Measurements from ENCODE around the gene KCNJ6.

KCNJ6 gene

GRCh38 chr21:37620401-37620800 is 295.9 kb downstream of the KCNJ6 start (continued):
- TF ChIP-seq ZFP30 (CRISPR knock-in tag; IDR thresholded peaks at IDR 0.05) (no peak), OSR1 (CRISPR knock-in tag; IDR thresholded peaks at IDR 0.05) (no peak), ZNF8 (CRISPR knock-in tag; IDR thresholded peaks at IDR 0.05) (no peak), GLIS3 (CRISPR knock-in tag; IDR thresholded peaks at IDR 0.05) (no peak)
- TF ChIP-seq, protein P1, sequence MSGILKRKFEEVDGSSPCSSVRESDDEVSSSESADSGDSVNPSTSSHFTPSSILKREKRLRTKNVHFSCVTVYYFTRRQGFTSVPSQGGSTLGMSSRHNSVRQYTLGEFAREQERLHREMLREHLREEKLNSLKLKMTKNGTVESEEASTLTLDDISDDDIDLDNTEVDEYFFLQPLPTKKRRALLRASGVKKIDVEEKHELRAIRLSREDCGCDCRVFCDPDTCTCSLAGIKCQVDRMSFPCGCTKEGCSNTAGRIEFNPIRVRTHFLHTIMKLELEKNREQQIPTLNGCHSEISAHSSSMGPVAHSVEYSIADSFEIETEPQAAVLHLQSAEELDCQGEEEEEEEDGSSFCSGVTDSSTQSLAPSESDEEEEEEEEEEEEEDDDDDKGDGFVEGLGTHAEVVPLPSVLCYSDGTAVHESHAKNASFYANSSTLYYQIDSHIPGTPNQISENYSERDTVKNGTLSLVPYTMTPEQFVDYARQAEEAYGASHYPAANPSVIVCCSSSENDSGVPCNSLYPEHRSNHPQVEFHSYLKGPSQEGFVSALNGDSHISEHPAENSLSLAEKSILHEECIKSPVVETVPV (CRISPR knock-in tag; IDR thresholded peaks at IDR 0.05) = no peak

DNA sequence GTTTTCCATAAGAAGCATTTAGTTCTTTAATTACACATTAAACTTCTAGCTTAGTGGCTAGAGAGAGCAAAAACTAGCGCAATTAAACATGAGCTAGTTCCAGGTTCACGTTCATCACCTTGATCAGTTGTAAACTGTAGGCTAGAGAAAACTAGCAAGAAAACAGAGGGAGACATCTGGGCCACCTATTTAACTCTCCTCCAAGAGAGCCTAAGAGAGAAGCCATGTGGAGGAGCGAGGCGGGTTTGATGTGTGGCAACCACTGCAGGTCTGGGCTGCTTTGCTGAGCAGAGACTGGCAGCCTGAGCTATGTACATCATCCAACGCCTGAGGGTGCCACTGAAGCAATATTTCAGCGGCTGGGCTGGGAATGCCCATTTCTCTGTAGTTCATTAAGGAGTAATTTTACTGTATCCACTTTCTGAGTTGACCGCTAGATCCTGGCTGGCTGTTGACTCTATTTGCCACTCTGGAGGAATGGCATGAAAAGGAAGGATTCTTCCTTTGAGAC is 296.7 kb downstream of the KCNJ6 start:
- ATAC-seq = no peak
- TF ChIP-seq ARNTL (CRISPR knock-in tag; IDR thresholded peaks at IDR 0.05; ENCODE audit: borderline replicate concordance, low read depth) (no peak), SNAI2 (CRISPR knock-in tag; IDR thresholded peaks at IDR 0.05) (no peak), TOX (CRISPR knock-in tag; IDR thresholded peaks at IDR 0.05; ENCODE audit: borderline replicate concordance) (no peak), ZNF70 (CRISPR knock-in tag; IDR thresholded peaks at IDR 0.05) (no peak)

DNA sequence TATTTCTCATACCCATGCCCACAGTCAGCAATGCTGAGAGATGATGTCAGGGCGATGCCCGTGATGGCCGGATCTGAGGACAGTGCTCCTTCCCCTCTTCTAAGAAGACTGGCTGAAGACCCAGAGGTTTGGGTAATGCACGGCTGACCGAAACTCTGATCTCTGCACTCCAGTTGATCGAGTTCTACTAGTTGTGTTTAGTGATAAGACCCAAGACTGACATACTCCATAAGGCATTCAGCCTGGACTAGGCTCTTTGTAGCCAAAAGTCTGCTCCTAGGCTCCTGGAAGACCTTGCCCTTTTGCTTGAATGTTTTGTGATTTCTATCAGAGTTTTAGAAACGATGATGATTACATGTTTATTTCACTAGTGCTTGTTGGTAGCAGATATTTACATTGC is 298.2 kb downstream of the KCNJ6 start:
- no peak for ATAC-seq
- TF ChIP-seq, protein P2, sequence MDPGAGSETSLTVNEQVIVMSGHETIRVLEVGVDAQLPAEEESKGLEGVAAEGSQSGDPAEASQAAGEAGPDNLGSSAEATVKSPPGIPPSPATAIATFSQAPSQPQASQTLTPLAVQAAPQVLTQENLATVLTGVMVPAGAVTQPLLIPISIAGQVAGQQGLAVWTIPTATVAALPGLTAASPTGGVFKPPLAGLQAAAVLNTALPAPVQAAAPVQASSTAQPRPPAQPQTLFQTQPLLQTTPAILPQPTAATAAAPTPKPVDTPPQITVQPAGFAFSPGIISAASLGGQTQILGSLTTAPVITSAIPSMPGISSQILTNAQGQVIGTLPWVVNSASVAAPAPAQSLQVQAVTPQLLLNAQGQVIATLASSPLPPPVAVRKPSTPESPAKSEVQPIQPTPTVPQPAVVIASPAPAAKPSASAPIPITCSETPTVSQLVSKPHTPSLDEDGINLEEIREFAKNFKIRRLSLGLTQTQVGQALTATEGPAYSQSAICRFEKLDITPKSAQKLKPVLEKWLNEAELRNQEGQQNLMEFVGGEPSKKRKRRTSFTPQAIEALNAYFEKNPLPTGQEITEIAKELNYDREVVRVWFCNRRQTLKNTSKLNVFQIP (CRISPR knock-in tag; IDR thresholded peaks at IDR 0.05; ENCODE audit: borderline replicate concordance, low read depth) = no peak
- no peak for TF ChIP-seq ISL1 (CRISPR knock-in tag; IDR thresholded peaks at IDR 0.05)
- TF ChIP-seq CSDC2 (CRISPR knock-in tag; IDR thresholded peaks at IDR 0.05) = no peak
- TF ChIP-seq ZFP30 (CRISPR knock-in tag; IDR thresholded peaks at IDR 0.05) = no peak
- TF ChIP-seq ESRRG (CRISPR knock-in tag; IDR thresholded peaks at IDR 0.05) = no peak
- no peak for TF ChIP-seq RARB (CRISPR knock-in tag; IDR thresholded peaks at IDR 0.05)
- TF ChIP-seq SNAI2 (CRISPR knock-in tag; IDR thresholded peaks at IDR 0.05) = no peak
- no peak for TF ChIP-seq TCF4 (CRISPR knock-in tag; IDR thresholded peaks at IDR 0.05; ENCODE audit: borderline replicate concordance)
- TF ChIP-seq ZC3H10 (CRISPR knock-in tag; IDR thresholded peaks at IDR 0.05) = no peak
- TF ChIP-seq PPARA (CRISPR knock-in tag; IDR thresholded peaks at IDR 0.05; ENCODE audit: borderline replicate concordance) = no peak
- TF ChIP-seq TSHZ2 (CRISPR knock-in tag; IDR thresholded peaks at IDR 0.05) = no peak
- no peak for TF ChIP-seq ZNF565 (CRISPR knock-in tag; conservative IDR thresholded peaks at IDR 0.05; ENCODE audit: low read depth)
- no peak for TF ChIP-seq ARNTL (CRISPR knock-in tag; IDR thresholded peaks at IDR 0.05; ENCODE audit: borderline replicate concordance, low read depth)
- TF ChIP-seq, protein P1 (CRISPR knock-in tag; IDR thresholded peaks at IDR 0.05) = no peak

- TF ChIP-seq, protein P1 (CRISPR knock-in tag; IDR thresholded peaks at IDR 0.05) = no peak
- TF ChIP-seq SNAI2 (CRISPR knock-in tag; IDR thresholded peaks at IDR 0.05) (no peak), ISL1 (CRISPR knock-in tag; IDR thresholded peaks at IDR 0.05) (no peak), PPARA (CRISPR knock-in tag; IDR thresholded peaks at IDR 0.05; ENCODE audit: borderline replicate concordance) (no peak), ZC3H10 (CRISPR knock-in tag; IDR thresholded peaks at IDR 0.05) (no peak), TCF4 (CRISPR knock-in tag; IDR thresholded peaks at IDR 0.05; ENCODE audit: borderline replicate concordance) (no peak), OSR1 (CRISPR knock-in tag; IDR thresholded peaks at IDR 0.05) (no peak), ZNF70 (CRISPR knock-in tag; IDR thresholded peaks at IDR 0.05) (no peak), ZNF565 (CRISPR knock-in tag; conservative IDR thresholded peaks at IDR 0.05; ENCODE audit: low read depth) (no peak)
- no peak for ATAC-seq
These were observed 300.3 kb downstream of the KCNJ6 start for GRCh38 chr21:37615962-37616361.

Measured in SK-N-SH treated with all-trans-retinoic acid at 6 μM for 48 hours (cell line).